ENCODE data around the gene TANGO2.

The TANGO2 gene

DNA sequence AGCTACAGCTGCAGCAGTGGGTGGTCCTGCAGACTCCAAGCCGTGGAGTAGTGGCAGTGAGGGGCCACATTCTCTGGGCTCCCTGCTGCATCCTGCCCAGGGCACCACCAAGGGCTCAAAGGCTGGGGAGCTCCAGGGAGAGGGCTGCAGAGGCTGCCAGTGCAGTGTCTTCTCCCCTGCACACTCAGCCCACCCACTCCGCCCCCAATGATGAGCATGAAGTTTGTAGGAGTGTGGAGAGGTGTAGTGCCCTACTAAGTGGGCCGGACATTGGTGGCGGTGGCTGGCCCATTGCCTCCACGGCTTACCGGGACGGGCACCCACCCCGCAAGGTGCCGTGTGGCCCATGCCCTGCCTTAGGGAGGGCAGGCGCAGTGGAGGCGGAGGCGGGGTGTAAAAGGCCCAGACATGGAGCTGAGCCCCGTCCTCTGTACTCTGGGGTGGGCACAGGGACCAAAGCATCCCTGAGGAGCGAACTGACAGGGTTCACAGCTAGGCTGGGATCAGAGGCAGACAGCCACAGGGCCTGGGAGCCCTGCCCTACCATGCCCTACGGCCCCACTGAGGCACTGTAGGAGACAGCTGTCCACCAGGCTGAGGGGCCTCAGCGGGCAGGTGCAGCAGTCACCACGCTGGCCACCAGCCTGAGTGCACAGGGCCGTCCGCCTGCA is 23.2 kb upstream of the TANGO2 start:
- no peak for DNase-seq

DNA sequence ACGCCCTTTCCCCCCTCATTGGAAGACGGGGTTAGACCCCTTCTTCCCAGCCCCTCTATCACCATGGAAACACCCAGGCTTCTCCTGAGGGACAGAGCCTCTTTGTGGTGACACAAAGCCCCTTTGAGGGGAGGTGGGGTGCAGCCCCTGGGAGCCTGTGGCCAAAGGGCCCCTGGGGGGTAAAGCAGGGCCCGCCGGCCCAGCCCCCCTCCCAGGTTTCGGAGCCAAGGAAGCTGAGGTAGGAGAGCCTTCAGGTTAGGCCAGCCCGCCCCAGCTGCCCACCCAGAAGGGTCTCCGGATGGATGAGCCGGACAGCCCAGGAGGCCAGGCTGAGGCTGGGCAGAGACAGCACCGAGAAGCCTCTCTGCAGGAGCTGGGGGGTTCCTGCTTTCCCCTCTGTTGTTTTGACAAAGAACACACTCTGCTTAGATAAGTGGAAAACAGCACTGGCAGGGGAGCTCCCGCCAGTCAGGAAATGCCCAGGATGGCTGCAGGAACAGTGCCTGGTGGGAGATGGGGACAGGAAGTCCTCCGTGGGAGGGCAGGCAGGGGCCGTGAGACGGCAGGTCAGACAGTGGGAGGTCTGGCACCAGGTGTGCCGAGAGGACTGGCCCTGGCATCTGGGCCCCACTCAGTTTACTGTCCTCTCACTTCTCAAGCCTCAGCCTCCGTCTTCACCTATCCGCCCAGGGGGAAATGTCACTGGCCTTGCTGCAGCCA is 22.5 kb upstream of the TANGO2 start:
- DNase-seq = no peak

DNA sequence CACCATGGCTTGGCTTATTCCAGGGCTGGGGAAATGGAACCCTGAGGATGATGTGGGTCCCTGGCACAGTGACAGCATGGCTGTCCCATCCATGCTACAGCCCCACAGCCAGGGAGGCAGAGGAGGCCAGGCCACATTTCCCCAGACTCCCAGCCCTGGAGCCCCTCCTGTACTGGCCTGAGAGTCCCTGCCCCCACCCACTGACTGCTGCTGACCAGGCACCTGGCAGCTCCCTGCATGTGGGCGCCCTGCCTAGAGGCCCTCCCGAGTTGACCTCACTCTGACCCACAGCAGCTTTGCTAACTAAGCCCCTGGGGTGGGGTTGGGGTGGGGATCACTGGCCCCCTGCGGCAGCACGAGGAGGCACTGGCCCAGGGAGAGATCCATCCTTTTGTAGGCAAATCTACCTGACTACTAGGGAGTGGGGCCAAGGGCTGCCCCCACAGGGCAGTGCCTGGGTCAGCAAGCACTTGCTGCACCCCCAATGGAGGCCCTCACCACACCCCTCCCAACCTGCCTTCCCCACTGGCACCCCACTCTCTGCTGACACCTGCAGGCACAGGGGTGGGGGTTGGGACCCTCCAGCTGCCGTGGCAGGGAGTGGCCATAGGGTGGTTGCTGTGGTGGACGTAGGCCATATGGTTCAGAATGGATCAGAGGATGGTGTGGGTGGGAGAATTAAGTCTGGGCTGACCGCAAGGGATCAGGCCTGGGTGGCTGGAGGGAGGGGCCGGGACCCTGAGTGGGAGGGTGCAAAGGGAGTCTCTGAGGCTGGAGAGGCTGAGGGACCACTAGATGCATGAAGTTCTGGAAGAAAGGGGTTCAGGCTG is 21.7 kb upstream of the TANGO2 start:
- no peak for DNase-seq

DNA sequence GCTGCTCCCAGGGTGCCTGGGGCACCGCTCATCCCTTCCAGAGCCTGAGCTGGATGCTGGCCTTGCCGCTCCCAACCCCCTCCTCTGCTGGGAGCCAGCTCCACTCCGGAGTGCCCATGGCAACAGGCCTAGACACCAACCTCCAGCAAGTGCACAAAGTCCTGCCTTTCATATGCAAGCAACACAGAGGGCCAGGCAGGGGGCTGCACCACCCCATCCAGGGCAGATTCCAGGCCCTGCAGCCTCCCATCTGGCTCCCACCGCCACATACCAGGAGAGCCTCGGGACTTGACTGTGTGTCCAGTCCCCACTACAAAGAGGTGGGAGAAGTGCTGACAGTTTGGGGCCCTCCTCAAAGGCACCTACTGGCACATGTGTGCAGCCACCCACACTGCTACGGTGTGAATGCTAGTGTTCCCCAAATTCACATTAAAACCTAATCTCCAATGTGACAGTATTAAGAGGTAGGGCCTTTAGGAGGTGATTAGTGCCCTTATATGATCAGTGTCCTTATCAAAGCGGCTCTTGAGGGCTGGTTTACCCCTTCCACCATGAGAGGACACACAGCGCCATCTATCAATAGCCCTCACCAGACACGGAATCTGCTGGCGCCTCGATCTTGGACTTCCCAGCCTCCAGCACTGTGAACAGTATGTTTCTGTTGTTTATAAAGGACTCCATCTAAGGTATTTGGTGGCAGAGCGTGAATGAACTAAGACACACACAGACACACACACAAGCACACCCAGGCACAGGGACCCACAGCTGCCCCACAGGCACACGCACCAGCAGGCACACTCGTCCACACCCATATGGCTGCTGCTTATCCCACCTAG is 20.4 kb upstream of the TANGO2 start:
- DNase-seq = no peak

DNA sequence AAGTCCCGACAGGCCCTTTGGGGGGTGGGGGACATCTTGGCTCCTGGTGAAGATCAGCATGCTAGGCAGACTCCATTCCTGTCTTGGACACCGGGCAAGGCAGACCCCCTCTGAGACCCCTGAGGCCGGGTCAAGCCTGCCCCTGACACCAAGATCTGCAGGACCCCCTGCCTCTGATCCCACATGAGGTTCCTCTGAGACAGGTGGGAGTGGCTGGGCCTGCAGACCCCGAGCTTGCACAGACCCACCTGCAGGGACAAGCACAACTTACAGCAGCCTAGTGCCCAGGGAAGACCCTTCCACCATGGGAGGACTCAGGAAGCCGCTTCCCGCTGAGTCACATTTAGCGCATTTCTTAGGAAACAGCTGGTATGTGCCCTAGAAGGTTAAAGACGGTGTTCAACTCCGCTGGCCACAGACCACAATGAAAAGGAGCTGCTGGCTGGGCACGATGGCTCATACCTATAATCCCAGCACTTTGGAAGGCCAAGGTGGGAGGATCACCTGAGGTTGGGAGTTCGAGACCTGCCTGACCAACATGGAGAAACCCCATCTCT is 19.8 kb upstream of the TANGO2 start:
- DNase-seq = no peak

DNA sequence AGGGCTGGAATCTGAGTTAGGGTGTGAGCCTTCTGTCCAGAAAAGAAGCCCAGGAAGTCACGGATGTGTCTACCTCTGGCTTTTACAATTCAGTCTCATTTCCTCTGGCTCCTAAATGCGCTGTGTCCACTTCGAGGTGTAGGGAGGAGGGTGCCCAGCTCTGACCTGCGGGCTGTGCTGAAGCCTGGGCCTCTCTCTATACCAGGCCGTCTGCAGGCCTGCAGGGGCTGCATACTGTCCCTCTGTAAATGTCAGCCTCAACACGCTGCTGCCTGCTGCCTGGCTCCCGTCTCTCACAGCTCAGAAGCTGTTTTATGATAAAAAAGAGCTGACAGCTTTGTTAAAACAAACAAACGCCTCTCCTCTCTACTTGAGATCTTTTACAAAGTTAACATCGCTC is 18.8 kb upstream of the TANGO2 start:
- DNase-seq = no peak

DNA sequence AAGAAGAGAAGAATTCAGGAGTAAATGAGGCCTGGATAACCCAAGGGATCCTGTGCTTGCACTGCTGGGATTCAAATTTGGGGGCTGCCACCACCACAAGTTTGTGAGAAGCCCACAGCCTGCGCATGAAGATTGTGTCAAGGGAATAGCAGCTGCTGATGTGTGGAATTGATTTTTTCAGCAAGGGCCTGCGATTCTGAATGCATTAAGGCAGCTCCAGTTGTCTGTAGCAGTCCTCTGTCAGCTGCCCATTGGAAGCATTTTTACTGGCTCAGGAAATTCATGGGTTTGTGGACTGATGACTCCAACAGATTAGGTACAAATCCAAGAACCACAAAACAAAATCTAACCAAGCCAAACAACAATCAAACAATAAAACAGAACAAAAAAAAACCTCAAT is 18.3 kb upstream of the TANGO2 start:
- DNase-seq = no peak

DNA sequence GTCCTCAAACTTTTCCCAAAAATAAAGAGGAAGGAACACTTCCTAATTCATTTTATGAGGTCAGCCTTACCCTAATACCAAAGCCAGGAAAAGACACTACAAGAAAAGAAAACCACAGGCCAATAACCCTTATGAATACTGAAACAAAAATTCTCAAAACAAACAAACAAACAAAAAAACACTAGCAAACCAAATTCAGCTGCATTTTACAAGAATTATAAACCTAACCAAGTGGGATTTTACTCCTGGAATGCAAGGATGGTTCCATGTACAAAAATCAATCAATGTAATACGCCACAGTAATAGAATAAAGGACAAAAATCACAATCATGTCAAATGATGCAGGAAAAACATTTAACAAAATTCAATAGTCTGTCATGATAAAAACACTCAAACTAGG is 17.6 kb upstream of the TANGO2 start:
- DNase-seq = no peak

DNA sequence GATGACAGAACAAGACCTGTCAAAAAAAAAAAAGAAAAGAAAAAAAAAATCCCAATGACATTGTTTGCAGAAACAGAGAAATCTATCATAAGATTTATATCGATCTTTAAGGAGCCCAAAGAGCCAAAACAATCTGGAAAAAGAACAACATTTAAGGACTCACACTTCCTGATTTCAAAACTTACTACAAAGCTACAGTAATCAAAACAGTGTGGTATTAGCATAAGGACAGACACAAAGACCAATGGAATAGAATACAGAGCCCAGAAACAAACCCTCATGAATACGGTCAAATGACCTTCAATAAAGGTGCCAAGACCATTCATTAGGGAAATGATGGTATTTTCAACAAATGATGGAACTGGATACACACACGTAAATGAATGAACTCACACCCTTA is 16.4 kb upstream of the TANGO2 start:
- DNase-seq = no peak

DNA sequence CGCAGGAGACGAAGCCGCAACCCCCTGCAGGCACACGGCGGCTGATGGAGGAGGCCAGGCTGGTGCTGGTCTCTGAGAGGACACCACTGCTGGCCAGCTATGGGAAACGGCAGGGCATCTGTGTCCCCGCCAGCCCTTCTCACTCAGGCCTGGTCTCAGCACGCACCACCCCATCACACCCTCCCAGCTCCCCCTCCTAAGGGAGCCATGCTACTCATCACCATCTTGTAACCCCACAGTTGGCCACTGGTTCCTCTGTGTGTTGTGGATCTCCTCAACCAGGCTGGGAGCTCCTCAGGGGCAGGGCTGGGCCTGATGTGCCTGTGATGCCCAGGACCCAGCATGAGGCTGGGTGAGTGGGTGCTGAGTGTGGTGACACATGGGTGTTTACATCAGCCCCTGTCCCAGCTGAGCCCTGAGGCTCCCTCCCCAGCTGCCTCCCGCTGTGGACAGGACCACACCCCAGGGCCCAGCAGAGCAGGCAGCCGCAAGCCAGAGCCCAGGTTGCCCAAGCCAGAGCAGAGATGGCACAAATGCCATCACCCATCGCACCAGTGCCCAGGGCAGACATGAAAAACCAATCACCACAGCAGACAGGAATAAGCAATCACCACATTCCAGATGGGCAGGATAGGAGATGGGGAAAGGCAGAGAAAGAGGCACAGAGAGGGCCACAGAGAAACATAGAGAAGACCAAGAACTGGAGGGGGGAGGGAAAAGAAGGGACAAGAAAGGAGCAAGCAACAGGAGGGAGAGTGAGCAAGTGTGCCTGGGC is 12.5 kb upstream of the TANGO2 start:
- no peak for DNase-seq

DNA sequence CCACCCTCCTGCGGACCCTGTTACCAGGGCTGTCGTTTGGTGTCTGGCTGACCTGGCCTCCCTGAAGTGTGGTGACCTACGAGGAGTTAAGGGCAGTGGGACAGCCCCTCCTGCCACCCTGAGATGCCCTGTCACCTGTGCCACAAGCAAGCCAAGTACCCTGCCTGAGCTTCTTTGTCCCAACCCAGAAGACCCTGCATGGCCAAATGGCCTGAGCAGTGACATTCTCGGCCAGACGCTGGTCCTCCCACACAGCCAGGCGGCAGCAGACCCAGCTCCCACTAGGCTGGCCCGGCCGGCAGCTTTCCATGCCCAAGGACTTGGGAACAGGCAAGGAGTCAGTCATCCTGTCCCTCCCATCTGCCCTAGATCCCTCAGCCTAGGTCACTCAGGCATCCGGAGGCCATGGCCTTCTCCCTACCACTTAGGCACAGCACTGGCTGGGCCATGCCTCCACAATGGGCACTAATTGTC is 11.9 kb upstream of the TANGO2 start:
- no peak for DNase-seq

DNA sequence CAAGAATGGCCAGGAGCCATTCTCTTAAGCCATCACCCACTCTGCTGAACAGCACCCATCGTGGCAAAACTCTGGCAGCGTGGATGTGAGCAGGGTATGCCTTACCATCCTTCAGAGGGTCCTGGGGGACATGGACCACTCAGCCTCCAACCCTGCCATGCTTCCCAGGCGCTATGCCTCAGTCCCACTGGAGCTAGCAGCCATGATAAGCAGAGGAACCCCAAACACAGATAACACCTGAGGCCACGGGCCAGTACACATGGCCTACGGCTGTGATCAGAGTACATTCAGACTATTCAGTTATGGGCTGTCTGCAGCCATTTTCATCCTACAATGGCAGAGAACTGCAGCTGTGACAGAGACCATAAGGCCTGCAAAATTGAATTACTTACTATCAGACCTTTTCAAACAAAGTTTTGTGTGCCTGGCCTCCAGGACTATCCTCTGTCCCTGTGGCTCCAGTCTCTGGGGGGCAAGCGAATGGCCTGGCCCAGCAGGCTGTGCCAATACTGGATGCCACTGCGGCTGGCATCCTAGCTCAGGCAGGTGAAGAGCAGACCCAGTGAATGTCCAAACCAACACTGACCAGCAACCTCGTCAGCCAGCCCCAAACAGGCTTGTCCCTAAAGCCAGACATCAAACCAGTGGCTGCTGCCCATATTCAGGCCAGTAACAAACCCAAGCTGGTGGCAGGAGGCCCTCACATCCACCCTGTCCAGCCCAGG is 11.2 kb upstream of the TANGO2 start:
- DNase-seq = no peak

DNA sequence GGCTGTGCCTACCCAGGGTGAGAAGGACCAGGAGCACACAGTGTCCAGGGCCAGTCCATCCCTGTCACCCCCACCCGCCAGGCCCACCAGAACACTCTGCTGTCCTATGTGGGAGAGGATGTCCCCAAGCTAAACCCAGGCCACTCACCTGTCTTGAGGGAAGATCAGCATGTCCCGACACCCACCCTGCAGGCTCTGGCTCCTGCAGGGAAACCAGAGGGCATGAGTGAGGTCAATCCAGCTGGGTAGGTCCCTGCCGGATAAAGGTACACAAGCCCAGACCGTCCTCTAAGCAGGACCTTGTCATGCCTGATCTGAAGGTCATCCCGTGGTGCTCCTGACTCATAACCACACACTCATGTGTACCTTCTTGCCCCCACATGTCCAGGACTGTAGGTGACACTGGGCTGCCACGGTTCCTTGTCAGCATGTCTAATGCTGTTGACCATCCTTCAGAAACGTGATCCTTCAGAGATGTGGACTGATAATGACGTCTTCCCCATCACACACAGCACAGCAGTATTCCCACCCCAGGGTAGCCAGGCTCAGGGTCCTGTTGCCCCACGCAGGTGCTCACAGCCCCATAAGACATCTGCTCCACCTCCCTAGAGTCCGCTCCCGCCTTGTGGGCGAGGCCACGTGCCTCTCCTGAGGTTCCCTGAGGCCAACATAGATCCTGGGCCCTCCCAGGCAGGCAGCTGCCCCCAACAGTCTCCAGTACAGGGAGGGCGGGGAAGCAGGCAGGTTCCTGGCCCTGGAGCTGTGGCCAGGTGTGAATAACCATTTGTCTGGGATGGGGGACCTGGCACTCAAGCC is 10.4 kb upstream of the TANGO2 start:
- DNase-seq = no peak

DNA sequence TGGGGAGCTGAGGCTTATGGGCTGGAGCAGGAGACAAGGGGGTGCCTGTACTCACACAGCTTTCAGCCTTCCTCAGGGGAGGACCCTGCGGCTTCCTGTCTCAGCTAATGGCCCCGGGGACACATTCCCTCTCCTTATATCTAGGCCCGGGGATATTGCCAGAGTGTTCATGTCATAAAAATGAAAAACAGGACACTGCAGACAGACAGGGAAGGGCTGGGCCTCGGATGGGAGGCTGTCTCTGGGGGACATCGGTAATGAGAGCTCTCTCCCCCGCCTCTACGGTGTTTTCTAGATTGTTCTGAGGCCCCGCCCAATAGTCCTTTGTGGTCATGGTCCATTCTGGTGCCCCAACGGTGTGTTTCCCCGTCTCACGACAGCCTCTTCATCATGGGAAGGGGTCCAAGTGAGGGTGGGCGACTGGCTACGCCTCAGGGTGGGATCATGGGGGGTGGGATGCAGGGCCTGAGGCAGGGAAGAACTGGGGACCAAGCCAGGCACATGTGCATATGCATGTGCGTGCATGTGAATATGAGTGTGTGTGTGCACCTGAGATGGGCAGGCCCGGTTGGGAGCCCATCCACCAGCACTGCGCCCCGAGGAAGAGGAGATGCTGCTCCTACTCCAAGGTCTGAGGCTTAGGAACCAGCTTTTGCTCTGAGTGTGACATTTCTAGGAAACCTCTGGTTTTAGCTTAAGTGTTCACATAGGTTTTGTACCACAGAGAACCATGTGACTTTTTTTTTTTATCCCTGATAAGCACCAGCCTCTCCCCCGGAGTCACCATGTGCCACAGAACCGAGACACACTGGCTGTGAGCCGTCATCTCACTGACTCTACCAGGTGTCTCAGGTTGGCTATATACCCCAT is 9.6 kb upstream of the TANGO2 start:
- DNase-seq = no peak

DNA sequence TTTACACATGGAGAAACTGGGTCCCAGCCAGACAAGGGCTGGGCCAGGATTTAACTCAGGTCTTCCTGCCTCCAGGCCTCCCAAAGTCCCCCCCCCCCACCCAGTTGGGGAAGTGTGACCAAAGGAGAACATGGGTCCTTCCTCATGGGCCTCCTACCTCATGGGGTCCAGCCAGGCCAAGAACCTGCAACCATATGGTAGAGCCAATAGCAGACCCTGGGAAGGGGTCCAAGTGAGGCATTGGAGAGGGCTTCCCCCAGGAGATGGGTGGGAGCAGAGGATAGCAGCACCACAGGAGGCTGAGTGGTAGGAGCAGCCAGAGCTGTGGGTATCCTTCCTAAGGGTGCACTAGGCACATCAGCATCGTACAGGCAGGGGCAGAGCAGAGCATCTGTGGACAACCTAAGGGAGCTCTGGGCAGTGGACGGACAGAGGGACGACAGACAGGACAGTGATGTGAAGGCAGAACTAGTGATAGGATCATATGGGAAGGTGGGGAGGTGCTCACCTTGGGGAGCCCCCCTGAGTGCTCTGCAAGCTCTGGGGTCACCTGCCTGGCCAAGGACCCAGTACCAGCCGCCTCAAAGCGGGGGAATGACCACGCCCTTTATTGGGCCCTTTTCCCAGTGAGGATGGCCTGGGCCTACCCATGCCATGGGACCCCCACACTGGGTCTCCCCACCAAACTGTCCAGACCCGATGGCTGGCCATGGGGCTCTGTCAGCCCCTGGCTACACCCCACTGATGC is 8.7 kb upstream of the TANGO2 start:
- no peak for DNase-seq

DNA sequence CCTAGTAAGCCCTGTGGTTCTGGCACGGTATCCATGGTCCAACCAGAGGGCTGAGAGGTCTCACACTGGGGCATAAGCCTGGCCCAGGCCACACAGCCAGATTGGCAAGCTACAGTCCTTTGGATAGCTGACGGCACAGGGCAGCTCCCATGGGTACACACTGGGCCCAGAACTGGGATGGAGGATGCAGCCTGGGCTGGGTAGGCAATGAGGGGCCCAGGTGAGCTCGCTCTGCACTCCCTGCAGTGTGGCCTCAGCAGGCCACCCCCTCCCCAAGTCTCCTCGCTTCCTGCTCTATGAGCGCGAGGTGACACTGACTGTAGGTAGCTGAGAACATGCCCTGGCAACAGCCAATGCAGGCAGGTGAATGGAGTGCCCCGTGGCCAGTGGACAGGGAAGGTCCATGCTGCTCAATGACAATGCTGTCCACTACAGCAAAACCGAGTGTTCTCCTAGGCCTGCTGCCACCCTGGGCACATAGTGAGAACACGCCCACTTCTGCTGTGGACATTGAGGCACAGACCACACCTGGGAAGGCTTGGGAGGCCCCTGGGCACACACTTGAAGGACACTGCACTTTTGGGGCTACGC is 8.1 kb upstream of the TANGO2 start:
- DNase-seq = no peak

DNA sequence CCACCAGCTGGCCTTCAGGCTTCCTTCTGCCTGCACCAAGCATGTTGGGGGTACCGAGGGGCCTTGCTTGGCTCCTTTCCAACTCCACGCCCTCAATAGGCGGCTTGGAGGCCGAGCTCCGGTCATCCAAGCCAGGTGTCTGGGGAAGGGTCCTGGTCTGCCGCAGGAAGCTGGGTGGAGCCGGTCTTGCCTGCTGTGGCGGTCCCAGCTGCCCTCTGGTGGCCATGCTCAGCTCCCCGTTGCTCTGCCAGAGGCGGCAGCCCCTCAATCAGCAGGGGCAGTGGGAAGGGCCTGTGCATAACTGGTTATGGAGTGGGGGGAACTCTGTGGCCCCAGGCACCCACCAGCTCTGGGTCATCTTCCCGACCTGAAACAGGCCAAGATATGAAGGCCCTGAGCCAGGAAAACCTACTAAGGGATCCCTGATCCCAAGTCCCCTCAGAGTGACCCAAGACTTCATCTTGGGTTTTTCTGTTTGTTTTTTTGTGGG is 7.5 kb upstream of the TANGO2 start:
- peak; percentile 37 for DNase-seq

Measured in EL (cell line).